Measurements from ENCODE around the gene PIGH. TPM values are rescaled to one million over a fixed set of nuclear protein-coding genes. Genes with fewer than 3 reads are reported as not detected.

PIGH gene
- total RNA-seq, 1 donor from 2014 or later = 11.4 TPM

DNA sequence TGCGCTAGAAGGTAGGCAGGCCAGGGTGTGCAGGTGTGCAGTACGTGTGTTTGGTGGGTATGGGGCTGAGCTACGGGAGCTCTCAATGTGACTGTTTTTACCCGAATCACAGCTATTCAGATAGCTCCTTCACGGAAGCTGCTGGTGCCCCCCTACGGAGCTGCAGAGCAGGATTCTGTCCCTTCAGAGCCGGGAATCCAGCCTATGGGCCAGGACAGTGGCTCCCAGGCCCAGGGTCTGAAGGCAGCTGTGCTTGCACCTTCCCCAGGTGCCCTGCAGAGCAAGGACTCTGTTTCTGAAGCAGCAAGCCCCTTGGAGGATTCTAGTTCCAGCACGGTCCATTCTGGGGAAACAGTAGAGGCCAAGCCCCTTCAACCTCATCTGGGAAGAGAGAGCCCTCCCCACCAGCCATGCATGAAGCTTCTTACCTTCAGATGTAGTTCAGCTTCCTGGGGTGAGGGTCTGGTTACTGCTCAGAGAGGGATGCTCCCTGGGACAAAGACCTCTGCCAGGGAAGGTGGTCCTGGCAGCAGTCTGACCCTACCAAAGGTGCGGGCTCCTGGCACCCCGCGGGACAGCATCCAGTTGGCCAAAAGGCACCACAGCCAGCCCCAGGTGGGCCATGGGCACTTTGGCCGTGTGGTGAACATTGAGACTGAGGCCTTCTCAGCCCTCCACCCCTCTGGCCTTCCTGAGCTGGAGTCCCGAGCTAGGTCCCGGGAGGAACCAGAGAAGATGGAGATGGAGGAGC lies 37.9 kb downstream of the PIGH start:
- Mint-ChIP-seq H3K27me3 (ENCODE audit: low read depth) (no peaks in the 10 kb centered on the region), H3K4me1 (peaks cover 9% of the 10 kb centered on the region), H3K27ac (no peak overlapping the region), H3K9me3 (no peaks in the 10 kb centered on the region), H3K36me3 (peaks cover 5% of the 10 kb centered on the region), H3K4me3 (no peak overlapping the region)
- no peak for DNase-seq (ENCODE audit: low spot score in 2 of 2, unreplicated experiment in 2 of 2)
- TF ChIP-seq, protein P1, sequence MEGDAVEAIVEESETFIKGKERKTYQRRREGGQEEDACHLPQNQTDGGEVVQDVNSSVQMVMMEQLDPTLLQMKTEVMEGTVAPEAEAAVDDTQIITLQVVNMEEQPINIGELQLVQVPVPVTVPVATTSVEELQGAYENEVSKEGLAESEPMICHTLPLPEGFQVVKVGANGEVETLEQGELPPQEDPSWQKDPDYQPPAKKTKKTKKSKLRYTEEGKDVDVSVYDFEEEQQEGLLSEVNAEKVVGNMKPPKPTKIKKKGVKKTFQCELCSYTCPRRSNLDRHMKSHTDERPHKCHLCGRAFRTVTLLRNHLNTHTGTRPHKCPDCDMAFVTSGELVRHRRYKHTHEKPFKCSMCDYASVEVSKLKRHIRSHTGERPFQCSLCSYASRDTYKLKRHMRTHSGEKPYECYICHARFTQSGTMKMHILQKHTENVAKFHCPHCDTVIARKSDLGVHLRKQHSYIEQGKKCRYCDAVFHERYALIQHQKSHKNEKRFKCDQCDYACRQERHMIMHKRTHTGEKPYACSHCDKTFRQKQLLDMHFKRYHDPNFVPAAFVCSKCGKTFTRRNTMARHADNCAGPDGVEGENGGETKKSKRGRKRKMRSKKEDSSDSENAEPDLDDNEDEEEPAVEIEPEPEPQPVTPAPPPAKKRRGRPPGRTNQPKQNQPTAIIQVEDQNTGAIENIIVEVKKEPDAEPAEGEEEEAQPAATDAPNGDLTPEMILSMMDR (IDR thresholded peaks at IDR 0.05; ENCODE audit: unreplicated experiment) = no peak

DNA sequence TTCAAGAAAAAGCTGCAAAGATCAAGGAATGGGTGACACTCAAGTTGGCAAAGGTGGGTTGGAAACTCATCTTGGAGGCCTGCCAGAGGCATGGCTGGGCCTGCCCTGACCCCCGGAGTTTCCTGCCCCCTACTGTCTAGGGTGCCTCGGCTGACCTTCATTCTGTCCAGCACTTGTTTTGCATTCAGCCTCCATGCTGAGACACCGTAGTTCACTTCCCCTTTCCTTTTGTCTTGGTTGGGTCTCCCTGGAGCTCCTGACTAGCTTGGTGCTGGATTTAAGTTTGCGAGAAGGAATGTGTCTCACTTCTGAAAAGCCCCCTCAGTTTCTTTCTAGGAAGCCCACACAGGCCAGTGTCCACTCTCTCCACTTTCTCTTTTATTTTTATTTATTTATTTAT lies 40.4 kb downstream of the PIGH start:
- TF ChIP-seq, protein P1 (IDR thresholded peaks at IDR 0.05; ENCODE audit: unreplicated experiment) = no peak
- H3K9me3 Mint-ChIP-seq = no peaks in the 10 kb centered on the region
- no peak for DNase-seq (ENCODE audit: low spot score in 2 of 2, unreplicated experiment in 2 of 2)
- peaks cover 4% of the 10 kb centered on the region for H3K4me1 Mint-ChIP-seq
- no peak overlapping the region for H3K4me3 Mint-ChIP-seq
- H3K27me3 Mint-ChIP-seq (ENCODE audit: low read depth) = no peaks in the 10 kb centered on the region
- peaks cover 5% of the 10 kb centered on the region for H3K36me3 Mint-ChIP-seq
- H3K27ac Mint-ChIP-seq = no peak overlapping the region

DNA sequence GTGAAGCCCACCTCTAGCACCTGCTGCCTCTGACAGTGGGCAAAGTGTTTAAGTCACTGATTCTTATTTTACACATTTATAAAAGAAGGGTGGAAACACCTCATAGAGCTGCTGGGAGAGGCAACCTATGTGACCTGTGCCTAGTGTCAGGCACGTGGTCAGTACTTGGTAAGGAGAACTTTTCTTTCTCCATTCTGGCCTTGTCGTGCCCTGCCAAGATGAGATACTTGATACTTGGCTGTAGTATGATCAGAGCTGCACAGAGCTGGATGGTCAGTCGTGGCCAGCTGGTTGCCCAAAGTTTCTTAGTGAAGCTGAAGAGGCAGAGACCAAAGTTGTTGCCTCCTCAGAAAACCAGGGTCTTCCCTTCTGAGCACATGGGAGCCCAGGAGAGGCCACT lies 42.4 kb downstream of the PIGH start:
- Mint-ChIP-seq H3K9me3 (no peaks in the 10 kb centered on the region), H3K36me3 (peaks cover 3% of the 10 kb centered on the region), H3K27ac (no peak overlapping the region)

DNA sequence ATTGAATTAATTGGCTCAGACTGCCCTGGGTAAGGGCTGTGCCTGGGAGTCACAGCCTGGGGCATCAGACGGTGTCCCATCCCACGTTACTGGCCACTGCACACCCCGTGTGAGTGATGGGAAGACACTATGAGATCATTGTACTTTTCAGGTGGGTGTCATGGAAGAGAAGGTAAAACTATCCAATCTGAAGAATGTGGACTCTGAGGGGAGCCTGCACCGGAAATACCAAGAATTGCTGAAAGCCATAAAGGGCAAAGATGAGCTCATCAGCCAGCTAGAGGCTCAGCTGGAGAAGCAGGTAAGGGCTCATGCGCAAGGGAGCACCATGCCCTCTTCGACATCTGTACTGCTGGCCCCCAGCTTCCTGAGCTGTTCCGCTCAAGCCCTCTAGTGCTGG lies 43.0 kb downstream of the PIGH start:
- peaks cover 3% of the 10 kb centered on the region for H3K36me3 Mint-ChIP-seq
- no peaks in the 10 kb centered on the region for H3K27me3 Mint-ChIP-seq (ENCODE audit: low read depth)
- no peak for DNase-seq (ENCODE audit: low spot score in 2 of 2, unreplicated experiment in 2 of 2)
- peaks cover 4% of the 10 kb centered on the region for H3K4me1 Mint-ChIP-seq
- H3K9me3 Mint-ChIP-seq = no peaks in the 10 kb centered on the region
- peak overlapping the region; percentile 22 for H3K27ac Mint-ChIP-seq
- TF ChIP-seq, protein P1 (IDR thresholded peaks at IDR 0.05; ENCODE audit: unreplicated experiment) = no peak
- no peak overlapping the region for H3K4me3 Mint-ChIP-seq

More for the DNA sequence above, 42.4 kb downstream of the PIGH start:
- TF ChIP-seq, protein P1 (IDR thresholded peaks at IDR 0.05; ENCODE audit: unreplicated experiment) = no peak
- Mint-ChIP-seq H3K4me1 (peaks cover 4% of the 10 kb centered on the region), H3K27me3 (ENCODE audit: low read depth) (no peaks in the 10 kb centered on the region), H3K4me3 (no peak overlapping the region)
- DNase-seq (ENCODE audit: low spot score in 2 of 2, unreplicated experiment in 2 of 2) = no peak

DNA sequence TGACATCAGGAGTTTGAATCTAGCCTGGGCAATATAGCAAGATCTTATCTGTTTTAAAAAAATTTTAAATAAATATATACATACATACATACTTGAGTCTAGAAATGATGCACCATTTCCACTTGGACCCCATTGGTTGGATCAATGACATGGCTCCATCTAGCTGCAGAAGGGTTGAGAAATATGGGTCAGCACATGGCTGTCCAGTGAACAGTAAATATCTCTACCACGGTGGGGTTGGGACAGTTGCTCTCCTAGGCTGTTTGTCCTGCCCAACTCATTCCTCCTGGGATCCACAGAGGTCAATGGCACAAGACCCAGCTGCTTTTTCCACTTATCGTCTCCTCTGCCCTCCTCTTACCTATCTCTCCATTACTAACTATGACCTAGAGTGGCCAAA lies 43.4 kb downstream of the PIGH start:
- Mint-ChIP-seq H3K27me3 (ENCODE audit: low read depth) (no peaks in the 10 kb centered on the region), H3K27ac (peak overlapping the region; percentile 22), H3K4me1 (peaks cover 4% of the 10 kb centered on the region), H3K4me3 (no peak overlapping the region), H3K36me3 (peaks cover 3% of the 10 kb centered on the region), H3K9me3 (no peaks in the 10 kb centered on the region)
- no peak for DNase-seq (ENCODE audit: low spot score in 2 of 2, unreplicated experiment in 2 of 2)
- TF ChIP-seq, protein P1 (IDR thresholded peaks at IDR 0.05; ENCODE audit: unreplicated experiment) = no peak

Measured in mesothelial cell of epicardium (in vitro differentiated cells).